Adrenal gland (tissue), 19 donors: ENCODE measurements around the gene POLD3. TPM values are rescaled to one million over a fixed set of nuclear protein-coding genes. Genes with fewer than 3 reads are reported as not detected.

Source experiments
- DNase-seq, 7 donors: peaks; one replicate each; pipeline ENCODE4 v3.0.0-alpha.2; 2019 to 2020
- H3K27ac ChIP-seq, 5 donors: fragments of 200-600 bp; sonication (generic) in 4 of 5; 1 replicate in 3 of 5; 2 replicates in 2 of 5; pipeline versions ENCODE4 v1.5.1 to v1.8.0; 2016 to 2020; ENCODE audit warnings: mild to moderate bottlenecking in 1 of 5
- H3K27me3 ChIP-seq: fragments of 200-600 bp; 2 replicates; pipeline ENCODE4 v1.8.0; 2021
- H3K36me3 ChIP-seq, 2 donors: fragments of 200-600 bp; replicated peaks in 1 of 2; 1 replicate in 1 of 2; 2 replicates in 1 of 2; pipeline versions ENCODE4 v1.5.1 to v1.8.0; 2018 to 2022
- H3K4me1 ChIP-seq, 2 donors: fragments of 200-600 bp; replicated peaks in 1 of 2; 1 replicate in 1 of 2; 2 replicates in 1 of 2; pipeline versions ENCODE4 v1.5.1 to v1.8.0; 2018 to 2021
- H3K4me3 ChIP-seq, 4 donors: fragments of 200-600 bp; sonication (generic) in 3 of 4; one replicate each; pipeline ENCODE4 v1.5.1; 2016 to 2018
- H3K9me3 ChIP-seq, 3 donors: fragments of 200-600 bp; sonication (generic) in 1 of 3; replicated peaks in 1 of 3; 1 replicate in 2 of 3; 2 replicates in 1 of 3; pipeline versions ENCODE4 v1.5.1 to v1.8.0; 2016 to 2021
- CTCF ChIP-seq, 6 experiments: fragments of 450-650 bp in 4 of 6; fragments of 200-600 bp in 2 of 6; sonication (generic) in 1 of 6; IDR thresholded peaks; 1 replicate in 5 of 6; 2 replicates in 1 of 6; pipeline versions ENCODE4 v1.5.1 to v1.8.0; 2016 to 2021; ENCODE audit warnings: antibody characterized with exemption in 6 of 6, mild to moderate bottlenecking in 2 of 6, moderate library complexity in 1 of 6
- POLR2A ChIP-seq, 2 donors: fragments of 450-650 bp; IDR thresholded peaks; one replicate each; pipeline ENCODE4 v1.6.1; 2017; ENCODE audit warnings: antibody characterized with exemption in 2 of 2, mild to moderate bottlenecking in 2 of 2, moderate library complexity in 1 of 2
- WGBS, 4 donors: extraction: QIAGEN DNeasy Blood & Tissue Kit in 2 of 4; methylation state at CpG; one replicate each; pipeline versions ENCODE4 v1.1.5 to v1.1.7; 2013 to 2017; 5-methylcytosine and 5-hydroxymethylcytosine counted together
- intact Hi-C, 2 donors: fragments of 100-400 bp; cut with DNase I; formaldehyde crosslinking; loops; one replicate each; pipeline versions ENCODE4 v1.14.1 to v1.15.0; 2022 to 2023
- long read RNA-seq, 10 donors: library from polyadenylated mRNA in 3 of 10; unstranded in 2 of 10; stranded (forward) in 1 of 10; transcript quantifications; one replicate each; pipeline ENCODE4 v2.0.0 and lab custom pipeline, GENCODE V29; 2021 to 2026
- polyA plus RNA-seq, 3 donors: library from polyadenylated mRNA; stranded (reverse); fragments of 200-250 nt in 2 of 3; fragments of 350-450 nt in 1 of 3; fragmentation: Illumina TruSeq in 1 of 3; extraction: RNeasy Lipid Tissue Mini Kit (QIAGEN cat#74804) in 1 of 3; gene quantifications; one replicate each; pipeline ENCODE4 v1.2.3, GENCODE V29; 2013 to 2014
- total RNA-seq, 9 donors: library from RNA; depleted of rRNA in 4 of 9; stranded (reverse); fragments of >200 nt in 4 of 9; fragments of 120-200 nt in 1 of 9; fragmentation: NEBNext Ultra II Directional in 1 of 9; extraction: Animal tissue kit (Norgen Biotek cat#: 25700) in 1 of 9; gene quantifications; one replicate each; pipeline versions ENCODE4 v1.1.0 to v1.2.4, GENCODE V29; 2013 to 2023
- donor health status: healthy with polysubstance abuse.
- donor health status: Bipolar disorder and iron deficiency.
- donor health status: DM: yes; HTN: yes; CAD: no.
- donor health status: DM: no; HTN: no; CAD: no.
- donor health status: DM: no; HTN: no; CAD: no.
- donor health status: DM: yes; HTN: yes; CAD: no.

The POLD3 gene
- total RNA-seq (10 to 100 TPM in 4 of 9 donors, 1 to 10 TPM in 5; 5.4 to 14.5 (median 10.0) TPM), polyA plus RNA-seq (10 to 100 TPM in 1 of 3 donors, 1 to 10 TPM in 2; 3.5 to 14.1 (median 5.6) TPM)
- long read RNA-seq, donor 1, partial matches to known transcripts, result 0 of 2 reads
- long read RNA-seq, donor 1, other reads (novel, unspliced or antisense), result 0 of 2 reads
- long read RNA-seq, donor 2, partial matches to known transcripts, result 0 of 1 reads
- long read RNA-seq, donor 2, other reads (novel, unspliced or antisense), result 0 of 1 reads
- long read RNA-seq, donor 3, result 0 reads
- long read RNA-seq, donor 4, partial matches to known transcripts, result 5 of 7 reads
- long read RNA-seq, donor 4, other reads (novel, unspliced or antisense), result 1 of 7 reads
- long read RNA-seq, donor 5, transcript POLD3-201 (12 exons, 3,821 nt), result major isoform, 12 of 19 reads
- long read RNA-seq, donor 5, partial matches to known transcripts, result 0 of 19 reads
- long read RNA-seq, donor 5, other reads (novel, unspliced or antisense), result 6 of 19 reads
- long read RNA-seq, donor 6, partial matches to known transcripts, result 1 of 3 reads
- long read RNA-seq, donor 6, other reads (novel, unspliced or antisense), result 2 of 3 reads
- long read RNA-seq, donor 7, partial matches to known transcripts, result 0 of 1 reads
- long read RNA-seq, donor 7, other reads (novel, unspliced or antisense), result 0 of 1 reads
- long read RNA-seq, donor 8, result 0 reads
- long read RNA-seq, donor 9, result 0 reads
- long read RNA-seq, donor 10, partial matches to known transcripts, result 0 of 3 reads
- long read RNA-seq, donor 10, other reads (novel, unspliced or antisense), result 0 of 3 reads

- DNase-seq, result peak; percentile 90 to 96 (median 95)
- H3K9me3 ChIP-seq, result no peaks in the 10 kb centered on the region
- TF ChIP-seq POLR2A (IDR thresholded peaks at IDR 0.05), result peak in 1 of 2 donors; percentile 30
- TF ChIP-seq CTCF (IDR thresholded peaks at IDR 0.05), result no peak
- intact Hi-C loops, result no loop called here
- peaks cover 10 to 18% of the 10 kb centered on the region in 2 donors for H3K4me1 ChIP-seq
- peak within 1 kb of the TSS; percentile 52 to 92 (median 70) for H3K4me3 ChIP-seq
- WGBS, 4 donors, result 0 to 1% (median 1%) methylated on average over 41 to 63 of the region's 63 CpGs
- H3K27me3 ChIP-seq, result no peaks in the 10 kb centered on the region
- H3K27ac ChIP-seq, result peak within 1 kb of the TSS in 4 of 5 donors; percentile 11 to 77 (median 48)
- H3K36me3 ChIP-seq, result no peaks in the 10 kb centered on the region
These were observed at the start of gene POLD3 for GRCh38 chr11:74592441-74593362. TSS of gene POLD3 (plus strand) at chr11:74592582. CDS start at chr11:74592659, 77 bp downstream.

- DNase-seq, result no peak
- Histone ChIP-seq H3K9me3 (no peaks in the 10 kb centered on the region), H3K4me1 (no peaks in the 10 kb centered on the region)
These were observed 48.4 kb upstream of the POLD3 start for GRCh38 chr11:74543991-74544390.

GRCh38 chr11:74546752-74547151 lies 45.6 kb upstream of the POLD3 start:
- DNase-seq, result no peak
- TF ChIP-seq CTCF (IDR thresholded peaks at IDR 0.05) (no peak), POLR2A (IDR thresholded peaks at IDR 0.05) (no peak)
- Histone ChIP-seq H3K27ac (no peak overlapping the region), H3K9me3 (no peaks in the 10 kb centered on the region), H3K27me3 (peaks cover 1% of the 10 kb centered on the region), H3K4me1 (no peaks in the 10 kb centered on the region), H3K4me3 (no peak overlapping the region), H3K36me3 (no peaks in the 10 kb centered on the region)
- intact Hi-C loops, result no loop called here
- 82 to 87% (median 84%) methylated on average over 5 of the region's 5 CpGs for WGBS, 4 donors

More at GRCh38 chr11:74543991-74544390, 48.4 kb upstream of the POLD3 start:
- WGBS, 4 donors, result 83 to 98% (median 92%) methylated on average over 2 of the region's 2 CpGs
- intact Hi-C loops, result no loop called here
- TF ChIP-seq CTCF (IDR thresholded peaks at IDR 0.05) (no peak), POLR2A (IDR thresholded peaks at IDR 0.05) (no peak)
- Histone ChIP-seq H3K27me3 (peaks cover 6% of the 10 kb centered on the region), H3K4me3 (no peak overlapping the region), H3K36me3 (no peaks in the 10 kb centered on the region), H3K27ac (no peak overlapping the region)
